Adipocyte (in vitro differentiated cells): ENCODE data around the gene NCOA1.
A peak's percentile ranks its signal among the peaks of the same experiment; 100 is the strongest.
"Not testable (repeated sequence)": the region's sequence is repeated elsewhere in the genome, so short reads cannot be mapped to it uniquely, and the experiment has no call there.

ENCODE experiments used
- DNase-seq: peaks from one replicate; pipeline ENCODE4 v3.0.0-alpha.2; 2015; ENCODE audit warnings: low read depth
- H3K27me3 ChIP-seq: replicated peaks from 2 replicates; pipeline ENCODE4 v1.7.0; 2013; ENCODE audit warnings: mild to moderate bottlenecking, low read length, moderate library complexity; ENCODE audit not compliant: control insufficient read depth, insufficient read depth
- H3K36me3 ChIP-seq: 2 replicates; pipeline ENCODE4 v1.7.0; 2013; ENCODE audit warnings: low read length, mild to moderate bottlenecking, moderate library complexity; ENCODE audit not compliant: control insufficient read depth, insufficient read depth, severe bottlenecking
- H3K4me1 ChIP-seq: 2 replicates; pipeline ENCODE4 v1.7.0; 2013; ENCODE audit warnings: mild to moderate bottlenecking, low read length, moderate library complexity; ENCODE audit not compliant: control insufficient read depth, insufficient read depth
- H3K4me3 ChIP-seq: 2 replicates; pipeline ENCODE4 v1.7.0; 2013; ENCODE audit warnings: mild to moderate bottlenecking, low read length, moderate library complexity
- H3K9ac ChIP-seq: 2 replicates; pipeline ENCODE4 v1.7.0; 2013; ENCODE audit warnings: mild to moderate bottlenecking, low read length, moderate library complexity
- H3K9me3 ChIP-seq: 2 replicates; pipeline ENCODE4 v1.7.0; 2013; ENCODE audit warnings: mild to moderate bottlenecking, low read length, moderate library complexity; ENCODE audit not compliant: control insufficient read depth

Gene NCOA1

GRCh38 chr2:24800487-24800886, 309.4 kb downstream of the NCOA1 start:
- not testable (repeated sequence) for H3K9ac ChIP-seq, H3K4me1 ChIP-seq, H3K9me3 ChIP-seq, DNase-seq, H3K4me3 ChIP-seq, H3K36me3 ChIP-seq, H3K27me3 ChIP-seq

DNA sequence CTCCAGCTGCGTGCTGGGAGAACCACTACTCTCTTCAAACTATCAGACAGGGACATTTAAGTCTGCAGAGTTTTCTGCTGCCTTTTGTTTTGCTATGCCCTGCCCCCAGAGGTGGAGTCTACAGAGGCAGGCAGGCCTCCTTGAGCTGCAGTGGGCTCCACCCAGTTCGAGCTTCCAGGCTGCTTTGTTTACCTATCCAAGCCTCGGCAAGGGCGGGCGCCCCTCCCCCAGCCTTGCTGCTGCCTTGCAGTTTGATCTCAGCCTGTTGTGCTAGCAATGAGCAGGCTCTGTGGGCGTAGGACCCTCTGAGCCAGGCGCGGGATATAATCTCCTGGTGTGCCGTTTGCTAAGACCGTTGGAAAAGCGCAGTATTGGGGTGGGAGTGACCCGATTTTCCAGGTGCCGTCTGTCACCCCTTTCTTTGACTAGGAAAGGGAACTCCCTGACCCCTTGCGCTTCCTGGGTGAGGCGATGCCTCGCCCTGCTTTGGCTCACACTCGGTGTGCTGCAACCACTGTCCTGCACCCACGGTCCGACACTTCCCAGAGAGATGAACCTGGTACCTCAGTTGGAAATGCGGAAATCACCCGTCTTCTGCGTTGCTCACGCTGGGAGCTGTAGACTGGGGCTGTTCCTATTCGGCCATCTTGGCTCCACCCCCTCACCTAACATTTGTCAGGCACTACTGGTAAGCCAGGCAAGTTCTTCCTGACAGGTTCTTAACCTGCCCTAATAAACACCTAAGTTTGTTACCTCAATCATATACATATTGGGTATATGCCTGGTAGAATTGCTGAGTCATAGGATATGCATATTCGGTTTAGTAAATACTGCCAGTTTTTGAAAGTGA, 315.0 kb downstream of the NCOA1 start:
- DNase-seq, H3K4me1 ChIP-seq, H3K9me3 ChIP-seq, H3K36me3 ChIP-seq, H3K9ac ChIP-seq, H3K27me3 ChIP-seq, H3K4me3 ChIP-seq: not testable (repeated sequence)

DNA sequence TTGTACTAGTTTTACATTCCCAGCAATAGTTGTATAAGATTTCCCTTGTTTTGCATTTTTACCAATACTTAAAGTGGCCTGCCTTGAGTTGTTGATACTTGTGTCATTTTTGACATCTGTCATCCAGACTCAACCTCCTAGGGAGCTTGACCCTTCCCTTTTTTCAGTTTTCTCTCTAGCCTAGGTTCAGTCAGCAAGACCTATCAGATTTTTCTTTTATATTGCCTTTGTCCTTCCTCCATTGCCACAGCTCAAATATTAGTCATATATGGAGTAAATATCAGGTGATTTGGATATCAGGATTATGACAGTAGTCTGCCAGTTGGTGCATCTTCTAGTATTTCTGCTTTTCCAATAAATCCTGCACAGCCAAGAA, 315.6 kb downstream of the NCOA1 start:
- no peak overlapping the region for H3K9ac ChIP-seq

DNA sequence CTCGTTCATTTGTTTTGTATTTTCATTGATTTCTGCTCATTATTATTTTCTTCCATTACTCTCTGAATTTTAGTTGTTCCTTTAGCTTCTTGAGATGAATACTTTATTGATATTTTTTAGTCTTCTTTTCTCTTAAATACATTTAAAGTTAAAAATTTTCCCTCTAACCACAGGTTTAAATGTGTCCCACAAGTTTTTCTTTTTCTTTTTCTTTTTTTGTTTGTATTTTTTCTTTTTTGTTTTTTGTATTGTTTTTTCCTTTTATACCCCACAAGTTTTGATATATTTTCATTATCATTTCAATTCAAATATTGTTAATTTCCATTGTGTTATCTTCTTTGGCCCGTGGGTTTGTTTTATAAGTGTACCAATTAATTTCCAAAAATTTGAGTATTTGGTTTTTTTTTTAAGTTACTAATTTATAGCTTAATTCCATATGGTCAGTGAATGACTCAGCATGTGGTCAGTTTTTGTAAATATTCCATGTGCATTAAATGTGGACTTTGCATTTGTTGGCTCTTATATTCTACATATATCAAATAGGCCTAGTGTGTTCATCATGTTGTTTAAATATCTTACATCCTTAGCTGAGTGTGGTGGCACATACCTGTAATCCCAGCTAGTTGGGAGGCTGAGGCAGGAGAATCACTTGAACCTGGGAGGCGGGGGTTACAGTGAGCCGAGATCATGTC, 318.4 kb downstream of the NCOA1 start:
- no peak overlapping the region for H3K9ac ChIP-seq
- DNase-seq = no peak
- no peak overlapping the region for H3K4me3 ChIP-seq
- H3K27me3 ChIP-seq = no peaks in the 10 kb centered on the region
- H3K4me1 ChIP-seq = no peaks in the 10 kb centered on the region
- H3K36me3 ChIP-seq = no peaks in the 10 kb centered on the region
- peaks cover 4% of the 10 kb centered on the region for H3K9me3 ChIP-seq

More for the DNA sequence above, 315.6 kb downstream of the NCOA1 start:
- no peak for DNase-seq
- Histone ChIP-seq H3K27me3 (no peaks in the 10 kb centered on the region), H3K36me3 (no peaks in the 10 kb centered on the region), H3K9me3 (peaks cover 4% of the 10 kb centered on the region), H3K4me1 (no peaks in the 10 kb centered on the region), H3K4me3 (no peak overlapping the region)

DNA sequence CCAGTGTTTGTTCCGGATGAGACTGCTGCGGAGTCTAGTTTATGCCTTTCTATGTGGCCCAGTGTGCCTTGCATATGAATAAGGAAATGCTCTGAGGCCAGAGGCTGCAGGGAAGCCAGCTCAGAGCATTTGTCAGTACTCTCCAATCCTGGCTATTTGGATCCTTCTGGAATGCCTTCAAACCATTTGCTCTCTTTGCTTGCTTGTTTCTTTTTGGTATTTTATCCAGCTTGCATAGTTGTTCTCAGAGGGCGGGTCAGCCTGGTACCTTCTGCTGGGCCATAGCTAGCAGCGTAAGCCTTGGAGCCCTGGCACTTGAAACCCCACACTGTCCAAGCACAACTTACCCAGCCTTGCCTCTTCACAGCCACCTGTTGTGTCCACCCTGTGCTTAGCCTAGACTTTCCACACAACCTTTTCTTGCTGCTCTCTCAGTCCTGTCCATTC, 322.7 kb downstream of the NCOA1 start:
- no peak overlapping the region for H3K4me3 ChIP-seq

DNA sequence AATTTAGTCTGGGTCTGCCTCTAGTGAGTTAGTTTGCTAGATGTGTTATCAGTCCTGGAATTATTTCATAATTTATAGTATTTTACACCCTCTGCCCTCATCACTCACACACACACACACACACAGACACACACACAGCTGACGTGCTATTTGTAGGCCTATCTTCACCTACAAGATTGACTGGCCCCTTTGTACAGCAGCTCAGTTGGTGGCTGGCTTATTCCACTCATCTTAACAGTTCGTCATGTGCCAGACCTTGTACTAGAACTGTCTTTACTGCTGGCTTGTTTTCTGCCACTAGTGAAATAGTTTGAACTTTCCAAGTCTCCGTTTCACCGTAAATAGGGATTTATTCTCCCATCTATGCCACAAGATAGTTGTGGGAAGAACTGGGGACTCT, 323.5 kb downstream of the NCOA1 start:
- H3K4me3 ChIP-seq = no peak overlapping the region
- no peaks in the 10 kb centered on the region for H3K27me3 ChIP-seq
- H3K9me3 ChIP-seq = no peaks in the 10 kb centered on the region
- H3K9ac ChIP-seq = no peak overlapping the region
- no peak for DNase-seq
- peaks cover 3% of the 10 kb centered on the region for H3K4me1 ChIP-seq
- peaks cover 15% of the 10 kb centered on the region for H3K36me3 ChIP-seq

More for the DNA sequence above, 322.7 kb downstream of the NCOA1 start:
- H3K9me3 ChIP-seq = no peaks in the 10 kb centered on the region
- peaks cover 11% of the 10 kb centered on the region for H3K36me3 ChIP-seq
- no peak for DNase-seq
- H3K27me3 ChIP-seq = no peaks in the 10 kb centered on the region
- H3K9ac ChIP-seq = no peak overlapping the region
- peaks cover 3% of the 10 kb centered on the region for H3K4me1 ChIP-seq

- Histone ChIP-seq H3K4me1 (peaks cover 3% of the 10 kb centered on the region), H3K9ac (no peak overlapping the region), H3K36me3 (peaks cover 19% of the 10 kb centered on the region), H3K4me3 (no peak overlapping the region), H3K27me3 (no peaks in the 10 kb centered on the region), H3K9me3 (no peaks in the 10 kb centered on the region)
- no peak for DNase-seq
These were observed 324.1 kb downstream of the NCOA1 start for GRCh38 chr2:24815171-24815570.

DNA sequence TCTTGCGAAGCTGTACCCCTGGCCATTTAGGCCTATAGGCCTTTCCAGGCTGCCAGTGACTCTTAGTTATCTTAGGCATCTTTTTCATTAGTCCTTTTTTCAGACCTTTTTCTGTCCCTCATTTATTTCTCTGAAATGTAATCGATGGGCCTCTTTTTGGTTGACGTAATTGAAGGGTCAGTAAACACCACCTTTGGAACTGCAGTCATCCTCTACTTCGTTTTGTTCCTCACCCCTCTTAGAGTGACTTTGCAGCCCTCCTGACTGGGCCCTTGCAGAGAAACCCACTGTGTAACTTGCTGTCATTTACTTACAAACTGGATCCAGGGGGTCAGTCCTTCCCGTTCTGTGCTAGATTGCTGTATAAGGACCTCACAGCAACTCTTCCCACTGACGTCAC, 325.4 kb downstream of the NCOA1 start:
- peaks cover 3% of the 10 kb centered on the region for H3K4me1 ChIP-seq
- no peaks in the 10 kb centered on the region for H3K9me3 ChIP-seq
- no peak overlapping the region for H3K4me3 ChIP-seq
- H3K36me3 ChIP-seq = peaks cover 32% of the 10 kb centered on the region
- no peaks in the 10 kb centered on the region for H3K27me3 ChIP-seq
- no peak for DNase-seq
- no peak overlapping the region for H3K9ac ChIP-seq

DNA sequence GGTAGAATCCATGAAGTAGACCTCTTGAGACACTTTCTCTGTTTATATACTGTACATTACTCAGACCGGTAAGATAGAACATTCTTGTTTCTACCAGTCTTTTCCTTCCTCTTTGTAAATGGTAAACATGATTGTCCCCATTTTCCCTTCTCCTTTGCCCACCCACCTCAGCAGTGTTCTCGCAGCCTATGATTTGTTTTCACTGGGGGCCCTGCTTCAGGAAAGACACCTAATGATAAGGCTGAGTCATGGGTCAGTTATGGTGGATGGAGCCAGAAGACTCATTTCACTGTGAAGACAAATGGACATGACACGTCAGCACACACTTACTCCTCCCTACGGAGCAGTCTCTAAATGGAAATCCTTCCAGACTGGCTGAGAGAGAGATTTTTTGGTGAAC, 325.8 kb downstream of the NCOA1 start:
- no peak overlapping the region for H3K9ac ChIP-seq
- peaks cover 36% of the 10 kb centered on the region for H3K36me3 ChIP-seq
- no peaks in the 10 kb centered on the region for H3K27me3 ChIP-seq
- no peaks in the 10 kb centered on the region for H3K9me3 ChIP-seq
- peak; percentile 42 for DNase-seq
- peaks cover 3% of the 10 kb centered on the region for H3K4me1 ChIP-seq
- H3K4me3 ChIP-seq = no peak overlapping the region

DNA sequence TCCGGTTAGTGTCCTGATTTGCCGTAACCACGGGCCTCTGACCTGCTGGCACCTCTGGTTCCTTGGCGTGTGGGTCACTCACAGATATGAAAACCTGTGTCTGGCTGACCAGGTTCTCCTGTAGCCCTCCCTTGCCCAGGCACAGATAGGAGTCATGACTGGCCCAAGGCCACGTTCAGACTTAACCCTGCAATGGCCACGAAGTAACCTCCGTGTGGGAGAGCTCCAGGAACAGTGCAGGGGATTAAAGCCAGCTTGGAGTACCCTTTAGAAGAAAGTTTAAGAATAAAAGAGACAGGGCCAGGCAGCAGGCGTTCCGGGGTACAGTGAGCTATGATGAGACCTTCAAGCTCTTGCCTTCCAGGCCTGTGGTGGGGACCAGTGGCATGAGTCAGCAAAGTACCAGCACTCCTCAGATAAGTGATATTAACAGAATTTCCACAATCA, 327.7 kb downstream of the NCOA1 start:
- Histone ChIP-seq H3K27me3 (no peaks in the 10 kb centered on the region), H3K4me1 (peaks cover 3% of the 10 kb centered on the region), H3K4me3 (no peak overlapping the region), H3K9me3 (no peaks in the 10 kb centered on the region), H3K9ac (no peak overlapping the region), H3K36me3 (peaks cover 51% of the 10 kb centered on the region)
- DNase-seq = no peak

DNA sequence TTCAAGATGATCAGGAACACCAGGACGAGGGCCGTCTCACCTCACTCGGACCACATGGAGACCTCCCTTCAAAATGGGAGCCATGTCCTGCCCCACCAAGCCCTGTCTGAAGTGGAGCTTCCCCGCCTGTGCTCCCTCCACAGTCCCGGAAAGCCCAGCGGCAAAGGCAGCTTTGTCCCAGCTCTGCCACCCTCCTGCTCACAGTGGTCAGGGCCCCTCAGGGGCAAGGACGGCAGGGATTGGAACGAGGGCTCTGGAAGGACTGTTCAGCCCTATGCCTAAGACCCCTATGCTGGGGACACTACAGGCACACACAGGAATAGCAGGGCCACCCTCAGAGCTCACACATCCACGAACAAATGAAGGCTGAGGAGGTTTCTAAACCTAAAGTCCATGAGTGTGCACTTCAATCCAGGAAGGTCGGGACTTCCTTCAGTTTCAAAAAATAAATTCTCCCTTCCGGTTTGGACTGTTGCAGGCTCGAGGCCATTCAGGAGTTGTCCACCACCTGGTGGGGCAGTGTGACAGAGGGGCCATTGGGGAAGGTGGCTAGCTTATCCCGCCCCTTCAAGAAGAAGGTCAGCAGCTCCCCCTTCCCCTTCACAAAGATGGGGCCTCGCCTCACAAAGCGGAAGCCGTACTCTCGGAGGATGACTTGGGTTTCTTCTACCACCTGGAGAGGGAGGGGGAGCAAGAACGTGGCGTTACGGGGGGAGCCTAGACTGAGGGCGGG, 328.6 kb downstream of the NCOA1 start:
- H3K9me3 ChIP-seq = no peaks in the 10 kb centered on the region
- H3K27me3 ChIP-seq = no peaks in the 10 kb centered on the region
- no peak overlapping the region for H3K9ac ChIP-seq
- peaks cover 51% of the 10 kb centered on the region for H3K36me3 ChIP-seq
- no peak for DNase-seq
- H3K4me1 ChIP-seq = peaks cover 3% of the 10 kb centered on the region
- no peak overlapping the region for H3K4me3 ChIP-seq
